Vagina (tissue), 2 donors: ENCODE data around the gene DDX11.

Source experiments
- POLR2AphosphoS5 ChIP-seq, 2 donors: sonication (generic); formaldehyde crosslinking; IDR thresholded peaks; one replicate each; pipeline ENCODE4 v1.9.0; 2017; ENCODE audit warnings: antibody characterized with exemption in 2 of 2, mild to moderate bottlenecking in 2 of 2, low read depth in 1 of 2; ENCODE audit not compliant: insufficient read depth in 1 of 2
- TF ChIP-seq, protein P1 (sequence below), 3 experiments: fragments of 450-650 bp in 2 of 3; fragments of 200-600 bp in 1 of 3; sonication (generic) in 1 of 3; IDR thresholded peaks; one replicate each; pipeline ENCODE4 v1.5.1; 2017 to 2019; ENCODE audit warnings: antibody characterized with exemption in 3 of 3, mild to moderate bottlenecking in 2 of 3, moderate library complexity in 2 of 3

- TF ChIP-seq, protein P1, sequence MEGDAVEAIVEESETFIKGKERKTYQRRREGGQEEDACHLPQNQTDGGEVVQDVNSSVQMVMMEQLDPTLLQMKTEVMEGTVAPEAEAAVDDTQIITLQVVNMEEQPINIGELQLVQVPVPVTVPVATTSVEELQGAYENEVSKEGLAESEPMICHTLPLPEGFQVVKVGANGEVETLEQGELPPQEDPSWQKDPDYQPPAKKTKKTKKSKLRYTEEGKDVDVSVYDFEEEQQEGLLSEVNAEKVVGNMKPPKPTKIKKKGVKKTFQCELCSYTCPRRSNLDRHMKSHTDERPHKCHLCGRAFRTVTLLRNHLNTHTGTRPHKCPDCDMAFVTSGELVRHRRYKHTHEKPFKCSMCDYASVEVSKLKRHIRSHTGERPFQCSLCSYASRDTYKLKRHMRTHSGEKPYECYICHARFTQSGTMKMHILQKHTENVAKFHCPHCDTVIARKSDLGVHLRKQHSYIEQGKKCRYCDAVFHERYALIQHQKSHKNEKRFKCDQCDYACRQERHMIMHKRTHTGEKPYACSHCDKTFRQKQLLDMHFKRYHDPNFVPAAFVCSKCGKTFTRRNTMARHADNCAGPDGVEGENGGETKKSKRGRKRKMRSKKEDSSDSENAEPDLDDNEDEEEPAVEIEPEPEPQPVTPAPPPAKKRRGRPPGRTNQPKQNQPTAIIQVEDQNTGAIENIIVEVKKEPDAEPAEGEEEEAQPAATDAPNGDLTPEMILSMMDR (IDR thresholded peaks at IDR 0.05) = no peak
- no peak for TF ChIP-seq POLR2AphosphoS5 (IDR thresholded peaks at IDR 0.05; ENCODE audit: insufficient read depth in 1 of 2, low read depth in 1 of 2)
These were observed 36.6 kb upstream of the DDX11 start for GRCh38 chr12:31037028-31037427.
